CD4-positive, alpha-beta memory T cell (primary cell): ENCODE results near the gene E2F6. TPM values are rescaled to one million over a fixed set of nuclear protein-coding genes. Genes with fewer than 3 reads are reported as not detected.

Experiments
- CTCF ChIA-PET: fragments of 350-600 bp; sonication (Branson Sonifier 250); formaldehyde crosslinking; loops from one replicate; lab custom pipeline; 2021; ENCODE audit warnings: inconsistent platforms; ENCODE audit not compliant: partially characterized antibody; lab: Charles Lee
- POLR2A ChIA-PET: fragments of 350-600 bp; sonication (Branson Sonifier 250); formaldehyde crosslinking; loops from one replicate; lab custom pipeline; 2021; ENCODE audit not compliant: partially characterized antibody; lab: Charles Lee
- DNase-seq, 5 donors: peaks; one replicate each; pipeline versions ENCODE4 v3.0.0 to v3.0.0-alpha.2; 2020 to 2022; ENCODE audit warnings: mixed read lengths in 1 of 5
- H3K27ac ChIP-seq: one replicate; pipeline ENCODE4 v1.7.0; 2013; ENCODE audit warnings: low read depth, low read length
- H3K27me3 ChIP-seq: 2 replicates; pipeline ENCODE4 v1.7.0; 2013; ENCODE audit warnings: mild to moderate bottlenecking, low read length, moderate library complexity; ENCODE audit not compliant: insufficient read depth
- H3K36me3 ChIP-seq: 2 replicates; pipeline ENCODE4 v1.7.0; 2013; ENCODE audit warnings: mild to moderate bottlenecking, low read length, moderate library complexity; ENCODE audit not compliant: insufficient read depth
- H3K4me1 ChIP-seq: 2 replicates; pipeline ENCODE4 v1.7.0; 2013; ENCODE audit warnings: mild to moderate bottlenecking, low read length, moderate library complexity; ENCODE audit not compliant: insufficient read depth
- H3K4me3 ChIP-seq, 2 donors: one replicate each; pipeline ENCODE4 v1.7.0; 2013; ENCODE audit warnings: low read length in 2 of 2, mild to moderate bottlenecking in 1 of 2
- H3K9me3 ChIP-seq, 2 donors: one replicate each; pipeline ENCODE4 v1.7.0; 2013; ENCODE audit warnings: low read length in 2 of 2, control low read depth in 1 of 2; ENCODE audit not compliant: control insufficient read depth in 1 of 2
- H3K27ac Mint-ChIP-seq, 7 donors: one replicate each; pipeline ENCODE4 v1.8.0; 2020 to 2021; ENCODE audit warnings: mixed read lengths in 7 of 7, mild to moderate bottlenecking in 6 of 7, inconsistent platforms in 3 of 7, moderate library complexity in 3 of 7
- H3K27me3 Mint-ChIP-seq, 2 donors: one replicate each; pipeline ENCODE4 v1.8.0; 2020 to 2021; ENCODE audit warnings: mixed read lengths in 2 of 2
- H3K36me3 Mint-ChIP-seq, 2 donors: one replicate each; pipeline ENCODE4 v1.8.0; 2020 to 2021; ENCODE audit warnings: mixed read lengths in 2 of 2, inconsistent platforms in 1 of 2, mild to moderate bottlenecking in 1 of 2
- H3K4me1 Mint-ChIP-seq, 4 donors: one replicate each; pipeline ENCODE4 v1.8.0; 2020 to 2021; ENCODE audit warnings: mixed read lengths in 4 of 4, mild to moderate bottlenecking in 1 of 4
- H3K4me3 Mint-ChIP-seq, 8 donors: one replicate each; pipeline ENCODE4 v1.8.0; 2020 to 2021; ENCODE audit warnings: mixed read lengths in 8 of 8, mild to moderate bottlenecking in 7 of 8, moderate library complexity in 6 of 8, inconsistent platforms in 3 of 8
- H3K9me3 Mint-ChIP-seq, 8 donors: one replicate each; pipeline ENCODE4 v1.8.0; 2020 to 2021; ENCODE audit warnings: mixed read lengths in 8 of 8, mild to moderate bottlenecking in 5 of 8, inconsistent platforms in 3 of 8, moderate library complexity in 1 of 8
- intact Hi-C: fragments of 100-400 bp; cut with micrococcal nuclease; formaldehyde crosslinking; loops from one replicate; pipeline ENCODE4 v1.15.1; 2023
- polyA plus RNA-seq, 2 donors: library from polyadenylated mRNA; unstranded; fragments of 300-500 nt; fragmentation: Illumina TruSeq; gene quantifications; one replicate each; pipeline ENCODE4 v1.2.3, GENCODE V29; 2021
- total RNA-seq, 2 experiments: library from RNA; stranded (reverse); gene quantifications; one replicate each; pipeline ENCODE4 v1.2.3, GENCODE V29; 2021

The E2F6 gene
- total and polyA plus RNA-seq, 4 experiments from 2014 or later = 3.2 to 8.5 (median 6.2) TPM

GRCh38 chr2:11404376-11405073 lies 61.4 kb downstream of the E2F6 start:
- ChIA-PET CTCF (no interaction called here), POLR2A (no interaction called here)
- Histone ChIP-seq H3K36me3 (no peaks in the 10 kb centered on the region), H3K4me1 (no peaks in the 10 kb centered on the region), H3K9me3 (no peaks in the 10 kb centered on the region), H3K27ac (no peak overlapping the region), H3K4me3 (no peak overlapping the region), H3K27me3 (no peaks in the 10 kb centered on the region)
- H3K4me1 Mint-ChIP-seq = peaks cover 0 to 2% (median 0%) of the 10 kb centered on the region in 4 donors
- H3K9me3 Mint-ChIP-seq = no peaks in the 10 kb centered on the region
- intact Hi-C loops = no loop called here
- H3K4me3 Mint-ChIP-seq = no peak overlapping the region
- DNase-seq = no peak
- no peak overlapping the region for H3K27ac Mint-ChIP-seq
- H3K36me3 Mint-ChIP-seq = no peaks in the 10 kb centered on the region
- H3K27me3 Mint-ChIP-seq = peaks cover 4 to 7% of the 10 kb centered on the region in 2 donors

GRCh38 chr2:11402436-11402835 lies 63.5 kb downstream of the E2F6 start:
- H3K27me3 Mint-ChIP-seq = peaks cover 2 to 4% of the 10 kb centered on the region in 2 donors
- H3K4me3 Mint-ChIP-seq = no peak overlapping the region
- no peaks in the 10 kb centered on the region for H3K9me3 ChIP-seq
- H3K9me3 Mint-ChIP-seq = no peaks in the 10 kb centered on the region
- no peak overlapping the region for H3K4me3 ChIP-seq
- no peaks in the 10 kb centered on the region for H3K27me3 ChIP-seq
- no peak overlapping the region for H3K27ac ChIP-seq
- peaks cover 0 to 2% (median 0%) of the 10 kb centered on the region in 4 donors for H3K4me1 Mint-ChIP-seq
- H3K4me1 ChIP-seq = no peaks in the 10 kb centered on the region
- no peaks in the 10 kb centered on the region for H3K36me3 ChIP-seq
- no peak overlapping the region for H3K27ac Mint-ChIP-seq
- ChIA-PET CTCF (no interaction called here), POLR2A (no interaction called here)
- intact Hi-C loops = no loop called here
- no peaks in the 10 kb centered on the region for H3K36me3 Mint-ChIP-seq
- no peak for DNase-seq

- H3K4me3 ChIP-seq = no peak overlapping the region
- Mint-ChIP-seq H3K9me3 (no peaks in the 10 kb centered on the region), H3K36me3 (no peaks in the 10 kb centered on the region), H3K27ac (no peak overlapping the region), H3K4me3 (no peak overlapping the region), H3K27me3 (peaks cover 2 to 4% of the 10 kb centered on the region in 2 donors), H3K4me1 (peaks cover 0 to 2% (median 0%) of the 10 kb centered on the region in 4 donors)
- DNase-seq = no peak
- CTCF ChIA-PET = no interaction called here
- H3K4me1 ChIP-seq = no peaks in the 10 kb centered on the region
- intact Hi-C loops = no loop called here
- no peak overlapping the region for H3K27ac ChIP-seq
- H3K9me3 ChIP-seq = no peaks in the 10 kb centered on the region
- no peaks in the 10 kb centered on the region for H3K36me3 ChIP-seq
- POLR2A ChIA-PET = no interaction called here
- no peaks in the 10 kb centered on the region for H3K27me3 ChIP-seq
These were observed 66.6 kb downstream of the E2F6 start for GRCh38 chr2:11399438-11399762.

GRCh38 chr2:11398750-11399437 lies 67.1 kb downstream of the E2F6 start:
- H3K4me3 ChIP-seq = no peak overlapping the region
- Mint-ChIP-seq H3K27ac (no peak overlapping the region), H3K4me3 (no peak overlapping the region), H3K36me3 (no peaks in the 10 kb centered on the region), H3K9me3 (no peaks in the 10 kb centered on the region), H3K27me3 (peaks cover 2 to 4% of the 10 kb centered on the region in 2 donors), H3K4me1 (peaks cover 0 to under 1% (median 0%) of the 10 kb centered on the region in 4 donors)
- intact Hi-C loops = no loop called here
- ChIA-PET CTCF (no interaction called here), POLR2A (no interaction called here)
- H3K4me1 ChIP-seq = no peaks in the 10 kb centered on the region
- H3K27ac ChIP-seq = no peak overlapping the region
- no peaks in the 10 kb centered on the region for H3K36me3 ChIP-seq
- no peaks in the 10 kb centered on the region for H3K27me3 ChIP-seq
- DNase-seq = no peak
- no peaks in the 10 kb centered on the region for H3K9me3 ChIP-seq

GRCh38 chr2:11397513-11397912 lies 68.4 kb downstream of the E2F6 start:
- H3K27ac ChIP-seq = no peak overlapping the region
- no peaks in the 10 kb centered on the region for H3K36me3 ChIP-seq
- intact Hi-C loops = no loop called here
- DNase-seq = no peak
- Mint-ChIP-seq H3K4me1 (no peaks in the 10 kb centered on the region), H3K27ac (no peak overlapping the region), H3K36me3 (no peaks in the 10 kb centered on the region), H3K27me3 (peaks cover 2 to 4% of the 10 kb centered on the region in 2 donors), H3K4me3 (no peak overlapping the region), H3K9me3 (no peaks in the 10 kb centered on the region)
- no peaks in the 10 kb centered on the region for H3K27me3 ChIP-seq
- no peak overlapping the region for H3K4me3 ChIP-seq
- no peaks in the 10 kb centered on the region for H3K4me1 ChIP-seq
- H3K9me3 ChIP-seq = no peaks in the 10 kb centered on the region
- POLR2A ChIA-PET = no interaction called here
- CTCF ChIA-PET = no interaction called here

GRCh38 chr2:11396467-11397445 lies 69.2 kb downstream of the E2F6 start:
- Histone ChIP-seq H3K4me1 (no peaks in the 10 kb centered on the region), H3K27ac (no peak overlapping the region), H3K4me3 (no peak overlapping the region), H3K27me3 (no peaks in the 10 kb centered on the region), H3K9me3 (no peaks in the 10 kb centered on the region), H3K36me3 (no peaks in the 10 kb centered on the region)
- POLR2A ChIA-PET = no interaction called here
- Mint-ChIP-seq H3K36me3 (no peaks in the 10 kb centered on the region), H3K27ac (peak overlapping the region in 1 of 7 donors; percentile 18), H3K4me1 (no peaks in the 10 kb centered on the region), H3K9me3 (no peaks in the 10 kb centered on the region), H3K27me3 (peaks cover 2 to 4% of the 10 kb centered on the region in 2 donors), H3K4me3 (no peak overlapping the region)
- CTCF ChIA-PET = no interaction called here
- intact Hi-C loops = no loop called here
- no peak for DNase-seq

GRCh38 chr2:11396021-11396420 lies 69.9 kb downstream of the E2F6 start:
- Mint-ChIP-seq H3K36me3 (no peaks in the 10 kb centered on the region), H3K27me3 (peaks cover 2 to 4% of the 10 kb centered on the region in 2 donors), H3K4me1 (no peaks in the 10 kb centered on the region), H3K4me3 (no peak overlapping the region), H3K27ac (no peak overlapping the region), H3K9me3 (no peaks in the 10 kb centered on the region)
- Histone ChIP-seq H3K4me3 (no peak overlapping the region), H3K36me3 (no peaks in the 10 kb centered on the region), H3K27ac (no peak overlapping the region), H3K9me3 (no peaks in the 10 kb centered on the region), H3K4me1 (no peaks in the 10 kb centered on the region), H3K27me3 (no peaks in the 10 kb centered on the region)
- intact Hi-C loops = no loop called here
- CTCF ChIA-PET = no interaction called here
- POLR2A ChIA-PET = no interaction called here
- DNase-seq = no peak
